ENCODE results near the gene FAM120A. TPM values are rescaled to one million over a fixed set of nuclear protein-coding genes. Genes with fewer than 3 reads are reported as not detected.

Gene FAM120A
- total RNA-seq, 4 donors from 2014 or later = 56.5 to 82.3 (median 65.7) TPM

DNA sequence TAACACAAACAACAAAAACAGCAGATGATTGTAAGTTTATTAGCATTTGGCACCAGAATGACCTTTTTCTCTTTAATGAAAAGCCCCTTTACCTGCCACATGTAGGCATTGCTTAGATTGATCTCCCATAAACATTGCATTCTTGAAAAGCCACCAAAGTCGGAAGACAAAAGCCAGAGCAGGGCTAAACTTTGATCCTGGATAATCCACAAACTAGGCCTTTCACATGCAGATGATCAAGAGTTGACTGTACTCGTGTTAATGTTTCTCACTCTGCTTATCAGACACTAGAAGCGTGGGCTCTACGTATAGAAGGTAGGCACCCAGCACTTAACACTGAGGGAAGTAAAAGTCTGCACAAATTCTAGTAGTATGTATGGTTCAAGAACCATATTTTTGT, 103.9 kb downstream of the FAM120A start:
- no peak for TF ChIP-seq POLR2A (IDR thresholded peaks at IDR 0.05)
- no peak for DNase-seq
- no peak overlapping the region for H3K27ac ChIP-seq
- H3K9me3 ChIP-seq = no peaks in the 10 kb centered on the region
- intact Hi-C loops (cut with DNase I) = no loop called here
- WGBS, 2 donors = 72 to 80% methylated on average over 4 of the region's 4 CpGs
- no peaks in the 10 kb centered on the region for H3K27me3 ChIP-seq
- no peak overlapping the region for H3K4me3 ChIP-seq
- H3K4me1 ChIP-seq = peaks cover 0 to 10% (median 0%) of the 10 kb centered on the region in 3 donors
- H3K36me3 ChIP-seq = peaks cover 8 to 98% (median 22%) of the 10 kb centered on the region in 3 donors

DNA sequence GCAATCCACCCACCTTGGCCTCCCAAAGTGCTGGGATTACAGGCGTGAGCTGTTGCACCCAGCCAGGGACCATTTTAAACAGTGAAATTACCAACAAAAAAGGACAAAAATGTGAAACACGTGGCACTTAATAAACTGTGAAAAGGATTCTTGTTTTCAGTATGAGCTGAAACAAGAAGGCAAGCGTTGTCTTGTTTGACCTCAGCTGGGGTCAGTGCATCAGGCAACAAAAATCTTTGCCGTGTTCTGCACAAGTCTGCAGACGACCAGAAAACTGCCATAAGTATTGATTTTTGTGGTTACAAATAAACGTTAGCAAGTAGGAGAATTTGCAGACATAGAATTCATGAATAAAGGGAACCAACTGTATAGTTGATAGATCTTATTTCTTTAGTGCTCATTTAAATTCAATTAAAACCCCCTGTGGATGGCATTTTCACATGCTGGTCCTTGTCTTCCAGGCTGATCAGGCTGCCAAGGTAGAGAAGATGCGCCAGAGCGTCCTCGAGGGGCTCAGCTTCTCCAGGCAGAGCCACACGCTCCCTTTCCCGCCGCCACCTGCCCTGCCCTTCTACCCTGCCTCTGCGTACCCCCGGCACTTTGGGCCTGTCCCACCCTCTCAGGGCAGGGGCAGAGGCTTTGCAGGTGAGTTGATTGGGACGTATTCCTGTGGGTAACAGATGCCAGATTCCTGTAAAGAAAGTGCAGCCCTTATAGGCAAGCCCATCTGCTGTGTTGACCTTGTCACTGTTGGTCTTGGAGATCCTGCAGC, 106.1 kb downstream of the FAM120A start:
- TF ChIP-seq, protein P1, sequence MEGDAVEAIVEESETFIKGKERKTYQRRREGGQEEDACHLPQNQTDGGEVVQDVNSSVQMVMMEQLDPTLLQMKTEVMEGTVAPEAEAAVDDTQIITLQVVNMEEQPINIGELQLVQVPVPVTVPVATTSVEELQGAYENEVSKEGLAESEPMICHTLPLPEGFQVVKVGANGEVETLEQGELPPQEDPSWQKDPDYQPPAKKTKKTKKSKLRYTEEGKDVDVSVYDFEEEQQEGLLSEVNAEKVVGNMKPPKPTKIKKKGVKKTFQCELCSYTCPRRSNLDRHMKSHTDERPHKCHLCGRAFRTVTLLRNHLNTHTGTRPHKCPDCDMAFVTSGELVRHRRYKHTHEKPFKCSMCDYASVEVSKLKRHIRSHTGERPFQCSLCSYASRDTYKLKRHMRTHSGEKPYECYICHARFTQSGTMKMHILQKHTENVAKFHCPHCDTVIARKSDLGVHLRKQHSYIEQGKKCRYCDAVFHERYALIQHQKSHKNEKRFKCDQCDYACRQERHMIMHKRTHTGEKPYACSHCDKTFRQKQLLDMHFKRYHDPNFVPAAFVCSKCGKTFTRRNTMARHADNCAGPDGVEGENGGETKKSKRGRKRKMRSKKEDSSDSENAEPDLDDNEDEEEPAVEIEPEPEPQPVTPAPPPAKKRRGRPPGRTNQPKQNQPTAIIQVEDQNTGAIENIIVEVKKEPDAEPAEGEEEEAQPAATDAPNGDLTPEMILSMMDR (IDR thresholded peaks at IDR 0.05) = no peak
- TF ChIP-seq POLR2A (IDR thresholded peaks at IDR 0.05) = no peak
- no peaks in the 10 kb centered on the region for H3K9me3 ChIP-seq
- peaks cover 0 to 20% (median 0%) of the 10 kb centered on the region in 3 donors for H3K4me1 ChIP-seq
- no peak overlapping the region for H3K4me3 ChIP-seq
- no peak for DNase-seq
- no peaks in the 10 kb centered on the region for H3K27me3 ChIP-seq
- no peak overlapping the region for H3K27ac ChIP-seq
- H3K36me3 ChIP-seq = peaks cover 8 to 98% (median 28%) of the 10 kb centered on the region in 3 donors
- intact Hi-C loops (cut with DNase I) = no loop called here
- WGBS, 2 donors = 81 to 89% methylated on average over 10 to 15 of the region's 15 CpGs

DNA sequence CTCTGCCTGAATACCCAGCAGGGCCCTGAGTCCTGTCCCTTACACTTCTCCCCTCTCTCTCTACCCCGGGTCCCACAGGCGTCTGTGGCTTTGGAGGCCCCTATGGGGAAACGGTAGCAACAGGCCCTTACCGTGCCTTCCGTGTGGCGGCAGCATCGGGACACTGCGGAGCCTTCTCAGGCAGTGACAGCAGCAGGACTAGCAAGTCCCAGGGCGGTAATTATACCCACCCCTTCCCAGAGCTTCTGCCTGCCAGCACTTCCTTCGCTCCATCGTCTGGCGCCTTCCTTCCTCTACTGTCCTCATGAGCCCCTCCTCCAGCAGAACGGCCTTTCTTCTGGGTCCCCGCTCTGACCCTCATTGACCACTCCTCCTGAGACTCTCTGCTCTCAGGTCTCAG, 107.0 kb downstream of the FAM120A start:
- no peak for DNase-seq

DNA sequence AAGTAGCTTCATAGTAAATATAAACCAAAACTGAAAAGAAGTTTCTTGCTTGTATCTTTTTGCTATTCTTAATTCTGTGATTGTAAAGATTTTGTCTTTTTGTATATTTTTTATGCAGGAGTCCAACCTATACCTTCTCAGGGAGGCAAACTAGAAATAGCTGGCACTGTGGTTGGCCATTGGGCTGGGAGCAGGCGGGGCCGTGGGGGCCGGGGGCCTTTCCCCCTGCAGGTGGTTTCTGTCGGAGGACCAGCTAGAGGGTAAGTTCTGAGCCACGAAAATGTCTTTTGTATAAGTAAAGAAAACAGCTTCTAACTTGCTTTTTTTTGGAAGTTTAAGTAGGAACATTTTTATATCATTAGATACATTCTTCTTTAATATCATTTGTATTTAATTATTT, 109.5 kb downstream of the FAM120A start:
- DNase-seq = no peak
- no peak overlapping the region for H3K27ac ChIP-seq
- H3K9me3 ChIP-seq = no peaks in the 10 kb centered on the region
- intact Hi-C loops (cut with DNase I) = no loop called here
- peaks cover 0 to 20% (median 0%) of the 10 kb centered on the region in 3 donors for H3K4me1 ChIP-seq
- no peak overlapping the region for H3K4me3 ChIP-seq
- WGBS, 2 donors = 81 to 89% methylated on average over 5 of the region's 5 CpGs
- TF ChIP-seq, protein P1 (IDR thresholded peaks at IDR 0.05) = no peak
- no peak for TF ChIP-seq POLR2A (IDR thresholded peaks at IDR 0.05)
- no peaks in the 10 kb centered on the region for H3K27me3 ChIP-seq
- peaks cover 15 to 95% (median 38%) of the 10 kb centered on the region in 3 donors for H3K36me3 ChIP-seq

More for the DNA sequence above, 107.0 kb downstream of the FAM120A start:
- H3K4me3 ChIP-seq = no peak overlapping the region
- H3K27ac ChIP-seq = no peak overlapping the region
- no peaks in the 10 kb centered on the region for H3K27me3 ChIP-seq
- intact Hi-C loops (cut with DNase I) = no loop called here
- WGBS, 2 donors = 91 to 93% methylated on average over 12 to 14 of the region's 14 CpGs
- TF ChIP-seq, protein P1 (IDR thresholded peaks at IDR 0.05) = no peak
- TF ChIP-seq POLR2A (IDR thresholded peaks at IDR 0.05) = no peak
- peaks cover 15 to 98% (median 33%) of the 10 kb centered on the region in 3 donors for H3K36me3 ChIP-seq
- peaks cover 0 to 24% (median 0%) of the 10 kb centered on the region in 3 donors for H3K4me1 ChIP-seq
- H3K9me3 ChIP-seq = no peaks in the 10 kb centered on the region

DNA sequence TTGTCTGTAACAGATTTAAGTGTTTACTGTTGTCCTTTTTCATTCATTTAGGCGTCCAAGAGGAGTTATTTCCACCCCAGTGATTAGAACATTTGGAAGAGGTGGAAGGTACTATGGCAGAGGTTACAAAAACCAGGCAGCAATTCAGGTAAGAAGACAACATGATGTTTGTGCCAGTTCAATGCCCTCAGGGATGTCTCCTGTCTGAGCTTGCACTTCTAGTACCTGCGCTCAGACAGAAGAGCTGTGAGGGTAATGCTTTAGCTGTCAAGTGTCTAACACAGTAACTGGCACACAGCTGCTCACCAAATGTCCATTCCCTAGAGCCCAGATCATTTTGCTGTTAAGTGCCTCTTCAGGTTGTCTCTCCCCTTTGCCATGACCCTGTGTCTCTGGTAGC, 110.7 kb downstream of the FAM120A start:
- H3K36me3 ChIP-seq = peaks cover 15 to 83% (median 35%) of the 10 kb centered on the region in 3 donors

More for the DNA sequence above, 110.7 kb downstream of the FAM120A start:
- intact Hi-C loops (cut with DNase I) = no loop called here
- TF ChIP-seq, protein P1 (IDR thresholded peaks at IDR 0.05) = no peak
- TF ChIP-seq POLR2A (IDR thresholded peaks at IDR 0.05) = no peak
- Histone ChIP-seq H3K4me3 (no peak overlapping the region), H3K27me3 (no peaks in the 10 kb centered on the region), H3K9me3 (no peaks in the 10 kb centered on the region), H3K4me1 (peaks cover 4 to 29% (median 5%) of the 10 kb centered on the region in 3 donors), H3K27ac (no peak overlapping the region)
- 42 to 43% methylated on average over 2 of the region's 2 CpGs for WGBS, 2 donors
- no peak for DNase-seq

All from esophagus squamous epithelium (tissue), 5 donors.